C4-2B (cell line): ENCODE measurements around the gene ETS1.

ENCODE experiments used
- H3K27ac ChIP-seq: fragments of 450-650 bp; 2 replicates; pipeline ENCODE4 v1.5.1; 2017
- CTCF ChIP-seq: fragments of 450-650 bp; conservative IDR thresholded peaks from 2 replicates; pipeline ENCODE4 v1.5.1; 2017; ENCODE audit warnings: mild to moderate bottlenecking
- ZFX ChIP-seq: fragments of 450-650 bp; IDR thresholded peaks from 2 replicates; pipeline ENCODE4 v1.6.1; 2017

Gene ETS1

GRCh38 chr11:128483211-128483788 lies 104.1 kb downstream of the ETS1 start:
- H3K27ac ChIP-seq: no peak overlapping the region
- TF ChIP-seq ZFX (no peak), CTCF (no peak)

GRCh38 chr11:128482512-128483191 lies 104.7 kb downstream of the ETS1 start:
- no peak for TF ChIP-seq CTCF
- no peak for TF ChIP-seq ZFX
- H3K27ac ChIP-seq: no peak overlapping the region

GRCh38 chr11:128482092-128482491 lies 105.3 kb downstream of the ETS1 start:
- no peak overlapping the region for H3K27ac ChIP-seq

GRCh38 chr11:128481135-128481534 lies 106.2 kb downstream of the ETS1 start:
- no peak for TF ChIP-seq CTCF
- TF ChIP-seq ZFX: no peak
- H3K27ac ChIP-seq: no peak overlapping the region

More at GRCh38 chr11:128482092-128482491, 105.3 kb downstream of the ETS1 start:
- TF ChIP-seq ZFX (no peak), CTCF (no peak)

- no peak overlapping the region for H3K27ac ChIP-seq
- no peak for TF ChIP-seq ZFX
- TF ChIP-seq CTCF: no peak
Measured at GRCh38 chr11:128480665-128481064, 106.7 kb downstream of the ETS1 start.

- TF ChIP-seq CTCF: no peak
- TF ChIP-seq ZFX: no peak
- no peak overlapping the region for H3K27ac ChIP-seq
Measured at GRCh38 chr11:128480066-128480465, 107.3 kb downstream of the ETS1 start.

GRCh38 chr11:128479144-128479543 lies 108.2 kb downstream of the ETS1 start:
- H3K27ac ChIP-seq: no peak overlapping the region
- no peak for TF ChIP-seq ZFX
- no peak for TF ChIP-seq CTCF
